DOHH2 (cell line): ENCODE measurements around the gene OPN5.

Source experiments
- CTCF ChIP-seq: fragments of 200-600 bp; sonication (generic); IDR thresholded peaks from one replicate; pipeline ENCODE4 v1.5.1; 2014; ENCODE audit warnings: antibody characterized with exemption, mild to moderate bottlenecking, low read depth, low read length; ENCODE audit not compliant: poor library complexity, severe bottlenecking
- EZH2phosphoT487 ChIP-seq: fragments of 200-600 bp; sonication (generic); IDR thresholded peaks from 2 replicates; pipeline ENCODE4 v1.6.1; 2017; ENCODE audit warnings: borderline replicate concordance, mild to moderate bottlenecking, antibody characterized with exemption, low read length, moderate library complexity, mixed read lengths

GRCh38 chr6:47862731-47863130 lies 80.9 kb downstream of the OPN5 start:
- no peak for TF ChIP-seq CTCF
- TF ChIP-seq EZH2phosphoT487: no peak
